Activated T-cell treated with anti-CD3 and anti-CD28 coated beads for 48 hours (primary cell): ENCODE results near the gene MGAT4C.
"Not testable (repeated sequence)": the region's sequence is repeated elsewhere in the genome, so short reads cannot be mapped to it uniquely, and the experiment has no call there.

Experiments used
- DNase-seq: peaks from one replicate; pipeline ENCODE4 v3.0.0-alpha.2; 2020; ENCODE audit warnings: low read depth

The MGAT4C gene

DNA sequence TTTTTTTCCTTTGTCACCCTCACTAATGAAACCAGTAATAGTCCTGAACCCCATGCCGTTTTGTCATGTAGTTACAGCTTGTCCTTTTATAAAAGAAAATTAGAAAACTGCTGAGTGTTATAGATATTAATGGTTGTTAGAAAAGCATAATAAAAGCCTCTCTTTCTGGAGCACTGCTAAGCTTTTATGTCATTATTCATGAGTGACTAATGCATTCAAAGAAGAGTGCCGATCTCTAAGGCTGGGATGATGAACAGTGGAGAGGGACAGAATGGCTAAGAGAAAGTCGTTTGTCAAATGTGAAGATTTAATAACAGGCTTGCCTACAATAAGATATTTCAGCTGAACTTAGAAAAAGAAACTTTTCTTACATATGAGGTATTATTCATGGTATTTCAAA lies 121.6 kb downstream of the MGAT4C start:
- no peak for DNase-seq

DNA sequence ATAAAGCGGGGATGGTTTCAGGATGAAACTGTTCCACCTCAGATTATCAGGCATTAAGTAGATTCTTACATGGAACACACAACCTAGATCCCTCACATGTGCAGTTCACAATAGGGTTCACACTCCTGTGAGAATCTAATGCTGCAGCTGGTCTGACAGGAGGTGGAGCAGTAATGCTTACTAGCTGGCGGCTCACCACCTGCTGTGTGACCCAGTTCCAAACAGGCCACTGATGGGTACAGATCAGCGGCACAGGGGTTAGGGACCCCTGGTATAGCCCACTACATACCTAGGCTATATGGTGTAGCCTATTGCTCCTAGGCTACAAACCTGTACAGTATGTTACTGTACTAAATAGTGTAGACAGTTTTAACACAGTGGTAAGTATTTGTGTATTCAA lies 129.3 kb downstream of the MGAT4C start:
- not testable (repeated sequence) for DNase-seq

DNA sequence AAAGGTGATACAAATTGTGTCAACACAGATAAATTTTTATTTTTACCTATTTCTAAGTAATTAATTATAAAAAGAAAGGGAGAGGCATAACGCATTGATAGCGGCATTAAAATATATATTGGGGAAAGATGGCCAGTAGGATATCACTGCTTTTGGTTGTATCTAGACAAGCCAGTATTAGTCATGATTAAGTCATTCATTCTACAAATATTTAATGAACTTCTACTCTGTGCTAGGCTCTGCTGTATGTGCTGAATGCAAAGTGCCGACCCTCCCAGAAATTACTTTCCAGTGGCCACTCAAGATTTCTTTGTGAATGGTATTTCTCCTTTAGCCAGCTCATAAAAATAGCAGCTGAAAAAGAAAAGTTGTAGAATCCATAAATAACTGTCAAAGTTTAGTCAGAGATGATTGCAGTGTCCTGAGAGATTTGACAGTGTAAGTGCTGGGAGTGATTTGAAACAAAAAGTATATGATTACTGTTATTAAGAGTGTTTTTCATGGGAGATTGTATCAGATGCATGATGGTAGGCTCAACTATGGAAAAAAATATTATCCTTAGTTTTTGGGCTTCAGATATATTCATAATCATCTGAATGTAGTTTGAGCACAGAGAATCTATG lies 133.2 kb downstream of the MGAT4C start:
- DNase-seq = no peak

DNA sequence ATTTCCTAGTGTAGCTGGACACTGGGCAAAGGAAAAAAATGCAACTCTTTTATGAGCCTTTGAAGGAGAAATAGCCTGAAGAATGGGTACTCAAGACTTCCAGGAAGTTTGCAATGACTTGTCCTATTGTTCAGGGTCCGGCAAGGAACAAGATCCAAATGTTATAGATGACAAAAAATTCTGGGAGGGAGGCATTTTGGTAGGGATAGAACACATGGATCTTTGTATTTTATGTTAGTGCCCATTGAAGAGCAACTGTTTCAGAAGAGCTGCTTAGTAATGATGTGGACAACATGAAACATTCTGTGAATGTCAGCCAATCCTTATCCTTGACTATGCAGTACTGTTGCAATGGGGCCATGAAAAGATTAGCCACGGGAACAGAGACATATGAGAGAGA lies 138.0 kb downstream of the MGAT4C start:
- no peak for DNase-seq

DNA sequence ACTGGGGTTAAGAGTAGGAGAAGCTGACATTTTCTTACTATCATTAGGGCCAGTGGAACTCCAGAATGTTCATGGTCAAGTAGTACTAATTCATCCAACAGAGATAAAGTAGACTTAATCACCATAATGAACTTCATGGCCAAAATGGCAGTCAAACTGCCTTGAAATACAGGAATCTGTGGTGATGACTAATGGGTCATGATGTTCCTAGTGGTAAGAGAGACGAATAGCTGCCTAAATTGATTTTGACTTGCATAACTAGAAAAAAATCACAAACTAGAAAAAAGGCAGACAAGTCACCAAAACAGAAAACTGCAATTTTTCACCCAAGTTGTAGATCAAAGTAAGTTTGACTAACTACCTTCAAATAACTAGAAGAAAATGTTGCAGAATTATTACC lies 138.5 kb downstream of the MGAT4C start:
- no peak for DNase-seq

DNA sequence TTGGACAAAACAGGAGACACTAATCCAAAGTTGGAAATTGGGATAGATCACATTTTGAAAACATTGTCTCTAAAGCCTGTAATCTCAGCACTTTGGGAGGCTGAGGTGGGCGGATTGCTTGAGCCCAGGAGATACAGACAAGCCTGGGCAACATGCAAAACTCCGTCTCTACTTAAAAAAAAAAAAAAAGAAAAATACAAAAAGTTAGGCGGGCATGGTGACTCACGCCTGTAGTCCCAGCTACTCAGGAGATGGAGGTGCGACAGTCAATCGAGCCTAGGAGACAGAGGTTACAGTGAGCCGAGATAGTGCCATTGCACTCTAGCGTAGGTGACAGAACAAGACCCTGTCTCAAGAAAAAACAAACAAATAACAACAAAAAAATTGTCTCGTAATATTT lies 152.1 kb downstream of the MGAT4C start:
- no peak for DNase-seq

DNA sequence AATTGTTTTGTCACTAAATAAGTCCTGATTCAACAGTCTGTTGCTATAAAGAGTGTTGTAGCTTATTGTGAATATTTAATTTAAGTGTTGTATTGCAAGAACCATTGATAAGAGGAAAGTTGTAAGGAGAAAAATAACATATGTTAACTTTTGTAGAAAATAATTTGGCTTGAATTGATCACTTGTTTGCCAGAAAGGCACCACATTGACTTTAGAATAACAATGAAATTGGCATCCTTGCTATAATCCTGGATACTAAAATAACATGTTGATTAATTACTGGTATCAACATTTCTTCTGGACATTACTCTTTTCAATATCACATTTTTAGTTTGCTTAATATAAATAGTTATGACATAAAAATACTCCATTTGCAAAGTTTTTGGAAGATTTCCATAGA lies 159.0 kb downstream of the MGAT4C start:
- DNase-seq = no peak

DNA sequence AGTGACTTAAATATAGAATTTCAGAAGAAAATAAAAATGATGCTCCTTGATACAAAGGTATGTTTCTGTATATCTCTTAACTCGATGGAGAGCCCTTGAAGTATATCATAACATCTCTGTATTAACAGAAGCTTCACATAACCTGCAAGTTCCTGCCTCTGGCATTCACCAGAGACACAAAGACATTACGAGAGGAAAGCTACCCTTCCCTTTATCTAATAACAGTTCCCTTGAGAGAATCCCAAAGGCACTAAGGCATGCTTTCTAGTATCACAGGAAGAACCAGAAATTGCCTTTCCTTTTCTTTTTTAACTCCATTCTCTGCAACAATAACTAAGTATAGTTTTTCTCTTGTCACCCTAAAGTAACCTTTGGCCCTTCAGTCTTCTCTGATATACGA lies 164.5 kb downstream of the MGAT4C start:
- no peak for DNase-seq

DNA sequence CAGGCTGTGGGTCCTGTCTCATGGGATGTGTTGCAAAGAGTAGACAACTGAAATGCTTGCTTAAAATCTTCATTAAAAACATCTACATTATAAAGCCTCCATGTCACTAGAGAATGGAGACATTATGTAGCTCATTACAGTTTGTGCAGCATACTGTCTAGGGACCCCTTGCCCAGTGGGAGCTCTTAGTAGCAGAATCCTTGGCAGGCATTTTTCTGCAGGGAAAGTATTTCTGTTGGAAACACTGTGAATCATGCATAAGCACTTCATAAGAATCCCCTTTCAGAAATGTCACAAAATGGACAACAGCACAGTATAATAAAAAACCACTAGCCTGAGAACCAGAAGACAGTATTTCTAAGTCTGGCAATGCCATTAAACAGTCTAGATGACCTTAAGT lies 174.3 kb downstream of the MGAT4C start:
- DNase-seq = no peak

DNA sequence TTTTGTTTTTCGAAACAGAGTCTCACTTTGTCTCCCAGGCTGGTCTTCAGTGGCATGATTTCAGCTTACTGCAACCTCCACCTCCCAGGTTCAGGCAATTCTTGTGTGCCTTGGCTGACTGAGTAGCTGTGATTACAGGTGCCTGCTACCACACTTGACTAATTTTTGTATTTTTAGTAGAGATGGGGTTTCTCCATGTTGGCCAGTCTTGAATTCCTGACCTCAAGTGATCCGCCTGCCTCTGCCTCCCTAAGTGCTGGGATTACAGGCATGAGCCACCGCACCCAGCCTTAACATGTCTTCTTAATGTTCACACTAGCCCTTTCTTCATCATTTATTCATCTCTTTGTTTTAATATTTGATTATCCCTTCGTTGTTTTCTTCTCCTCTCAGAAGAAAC lies 197.1 kb downstream of the MGAT4C start:
- DNase-seq = not testable (repeated sequence)

DNA sequence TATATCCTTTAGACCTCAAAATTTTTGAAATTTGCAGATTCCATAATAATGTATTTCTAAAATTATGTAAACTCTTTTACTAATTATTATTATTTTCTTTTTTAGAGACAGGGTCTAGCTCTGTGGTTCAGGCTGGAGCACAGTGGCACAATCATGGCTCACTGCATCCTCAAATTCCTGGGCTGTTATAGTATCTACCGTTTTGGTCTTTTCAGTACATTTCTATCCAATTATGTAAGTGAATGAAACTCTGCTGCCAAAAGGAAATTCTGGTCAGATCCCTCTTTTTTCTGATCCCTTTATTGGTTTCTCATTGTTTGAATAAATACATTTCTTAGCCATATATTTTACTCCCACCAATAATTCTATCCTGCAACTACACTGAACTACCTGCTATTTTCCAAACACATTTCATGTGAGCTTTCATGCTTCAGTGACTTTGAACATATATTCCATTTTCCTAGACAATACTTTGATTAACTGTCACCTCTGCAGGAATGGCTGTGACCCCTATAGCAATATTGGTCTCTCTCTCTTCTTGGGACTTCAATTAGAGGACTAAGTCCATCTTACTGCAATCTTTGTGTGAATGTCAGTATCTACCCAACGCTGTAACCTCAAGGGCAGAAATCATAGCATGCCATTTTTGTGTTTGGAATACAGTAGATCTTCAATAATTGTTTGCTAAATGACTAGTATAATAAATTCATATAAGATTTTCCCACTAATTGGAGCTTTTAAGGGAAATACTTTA lies 198.9 kb downstream of the MGAT4C start:
- no peak for DNase-seq

DNA sequence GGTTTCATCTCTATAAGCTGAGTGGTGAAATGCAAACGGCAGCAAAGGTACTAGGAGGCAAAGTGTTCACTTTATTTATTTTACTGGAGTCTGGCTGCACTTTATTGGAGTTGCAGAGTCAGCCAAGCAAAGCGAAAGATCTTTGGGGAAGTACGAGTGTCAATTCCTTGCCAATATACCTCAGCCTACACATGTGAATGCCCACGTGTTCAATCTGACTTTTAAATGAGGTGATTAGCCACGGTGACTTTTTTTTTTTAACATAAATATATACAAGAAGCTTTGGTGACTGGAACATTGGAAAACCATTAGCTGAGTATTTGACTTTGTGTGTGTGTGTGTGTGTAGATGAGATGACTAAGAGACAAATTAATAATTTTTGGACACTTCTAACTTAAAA lies 203.3 kb downstream of the MGAT4C start:
- no peak for DNase-seq

DNA sequence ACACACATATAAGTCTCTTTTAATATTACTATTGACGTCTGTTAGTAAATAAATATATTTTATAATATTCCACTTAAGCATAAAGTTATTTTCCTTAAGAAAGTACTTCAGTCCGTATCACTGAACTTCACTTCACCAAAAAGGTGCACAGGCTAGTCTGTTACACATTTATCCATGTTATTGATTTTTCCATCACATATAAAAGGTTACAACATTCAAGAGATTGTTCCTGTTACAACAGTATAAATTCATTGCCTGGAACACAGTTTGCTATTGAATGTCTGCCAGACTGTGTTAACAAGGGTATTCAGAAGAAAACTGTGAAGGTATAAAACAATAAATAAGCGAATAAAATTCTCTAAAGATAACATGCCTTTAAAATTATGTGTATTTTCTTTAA lies 206.2 kb downstream of the MGAT4C start:
- DNase-seq = no peak

DNA sequence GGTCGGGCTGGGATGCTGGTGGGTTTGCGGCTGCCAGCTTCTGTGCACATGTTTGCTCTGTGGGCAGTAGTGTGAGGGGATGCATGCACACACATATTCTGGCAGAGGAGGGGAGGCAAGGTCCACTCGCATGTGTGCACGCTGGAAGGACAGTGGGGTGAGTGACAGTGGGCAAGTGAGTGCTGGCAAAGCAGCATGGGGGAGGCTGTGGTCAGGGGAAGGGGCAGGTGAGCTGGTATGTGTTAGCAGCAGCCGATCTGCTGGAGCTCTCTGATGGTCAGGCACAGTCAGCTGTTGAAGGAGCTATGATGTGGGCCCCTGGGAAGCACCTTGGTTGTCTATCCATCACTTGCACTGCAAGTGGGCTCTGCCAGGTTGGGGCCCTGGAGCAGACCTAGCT lies 211.8 kb downstream of the MGAT4C start:
- no peak for DNase-seq

DNA sequence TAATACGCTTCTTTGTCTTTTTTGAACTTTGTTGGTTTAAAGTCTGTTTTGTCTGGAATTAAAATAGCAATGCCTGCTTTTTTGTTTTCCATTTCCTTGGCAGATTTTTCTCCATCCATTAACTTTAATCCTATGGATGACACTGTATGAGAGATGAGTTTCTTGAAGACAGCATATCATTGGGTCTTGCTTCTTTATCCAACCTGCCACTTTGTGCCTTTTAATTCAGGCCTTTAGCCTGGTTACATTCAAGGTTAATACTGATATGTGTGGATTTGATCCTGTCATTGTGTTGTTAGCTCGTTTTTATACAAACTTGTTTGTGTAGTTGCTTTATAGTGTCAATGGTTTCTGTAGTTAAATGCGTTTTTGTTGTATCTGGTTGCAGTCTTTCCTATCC lies 214.1 kb downstream of the MGAT4C start:
- DNase-seq = no peak

DNA sequence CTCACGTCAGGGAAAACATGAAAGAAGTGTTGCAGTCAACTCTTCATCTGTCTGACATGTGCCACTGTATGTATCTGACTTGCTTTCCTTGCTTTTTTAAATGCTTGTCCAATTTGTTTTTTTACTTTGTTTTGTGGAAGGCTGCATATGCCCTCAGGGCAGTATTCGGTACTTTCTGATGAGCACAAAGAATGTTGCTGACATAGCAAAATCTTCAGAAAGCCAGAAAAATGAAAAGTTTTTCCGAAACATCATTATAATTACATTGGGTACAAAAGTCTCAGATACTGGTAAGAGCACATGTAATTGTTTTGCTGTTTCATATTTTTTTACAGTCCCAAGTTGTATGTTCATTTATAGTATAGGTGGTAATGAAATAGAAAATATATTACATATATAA lies 237.8 kb downstream of the MGAT4C start:
- no peak for DNase-seq

DNA sequence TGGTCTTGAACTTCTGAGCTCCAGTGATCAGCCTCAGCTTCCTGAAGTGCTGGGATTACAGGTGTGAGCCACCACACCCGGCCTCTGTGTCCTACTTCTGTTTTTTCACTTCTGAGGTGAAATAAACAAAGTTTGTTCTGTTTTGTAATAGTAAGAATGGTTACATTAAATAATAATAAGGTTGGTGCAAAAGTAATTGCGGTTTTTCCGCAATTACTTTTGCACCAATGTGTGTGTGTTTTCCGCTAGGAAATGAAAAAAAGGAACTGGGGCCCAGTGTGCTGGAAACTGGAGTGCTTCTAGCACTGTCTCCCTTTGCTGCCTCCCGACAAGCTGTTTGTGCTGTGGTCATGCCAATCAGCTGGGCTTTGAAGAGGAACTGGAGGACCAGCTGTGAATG lies 241.2 kb downstream of the MGAT4C start:
- no peak for DNase-seq

DNA sequence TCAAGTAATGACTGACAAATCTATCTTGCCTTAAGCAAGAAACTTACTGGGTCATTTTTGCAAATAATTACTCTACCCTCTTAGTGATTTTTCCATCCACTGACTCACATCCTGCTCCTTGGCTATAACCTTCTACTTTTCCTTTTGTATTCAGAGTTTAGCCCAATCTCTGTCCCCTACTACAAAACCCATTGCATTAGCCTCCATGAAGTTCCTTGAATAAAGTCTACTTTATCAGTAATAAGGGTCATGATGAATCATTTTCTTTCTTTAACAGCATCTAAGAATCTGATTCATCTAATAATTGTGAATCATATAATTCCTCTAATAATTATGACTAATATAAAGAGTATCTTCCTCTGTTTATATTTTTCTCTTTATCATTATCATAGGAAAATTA lies 249.5 kb downstream of the MGAT4C start:
- DNase-seq = no peak

DNA sequence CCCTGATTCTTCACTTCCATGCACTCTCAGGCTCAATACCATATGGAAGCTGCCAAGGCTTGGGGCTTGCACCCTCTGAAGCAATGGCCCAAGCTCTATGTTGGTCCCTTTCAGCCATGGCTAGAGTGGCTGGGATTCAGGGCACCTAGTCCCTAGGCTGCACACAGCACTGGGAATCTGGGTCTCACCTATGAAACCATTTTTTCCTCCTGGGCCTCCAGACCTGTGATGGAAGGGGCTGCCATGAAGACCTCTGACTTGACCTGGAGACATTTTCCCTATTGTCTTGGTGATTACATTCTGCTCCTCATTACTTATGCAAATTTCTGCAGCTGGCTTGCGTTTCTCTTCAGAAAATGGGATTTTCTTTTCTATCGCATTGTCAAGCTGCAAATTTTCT lies 258.1 kb downstream of the MGAT4C start:
- DNase-seq = no peak

DNA sequence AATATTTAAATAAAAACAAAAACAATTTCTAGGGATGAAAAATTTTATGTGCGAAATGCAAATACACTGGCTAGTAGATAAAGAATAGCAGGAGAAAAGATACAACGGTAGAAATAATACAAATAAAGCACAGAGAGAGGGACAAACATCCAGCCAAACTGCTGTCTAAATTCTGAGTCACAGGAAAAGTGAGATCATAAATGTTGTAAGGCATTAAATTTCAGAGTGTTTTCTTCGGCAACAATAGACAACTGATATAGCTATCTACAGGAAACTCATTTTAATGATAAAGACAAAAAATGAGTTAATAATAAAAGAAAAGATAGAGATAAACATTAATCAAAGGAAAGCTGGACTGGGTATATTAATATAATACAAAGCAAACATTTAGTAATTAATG lies 259.9 kb downstream of the MGAT4C start:
- no peak for DNase-seq

DNA sequence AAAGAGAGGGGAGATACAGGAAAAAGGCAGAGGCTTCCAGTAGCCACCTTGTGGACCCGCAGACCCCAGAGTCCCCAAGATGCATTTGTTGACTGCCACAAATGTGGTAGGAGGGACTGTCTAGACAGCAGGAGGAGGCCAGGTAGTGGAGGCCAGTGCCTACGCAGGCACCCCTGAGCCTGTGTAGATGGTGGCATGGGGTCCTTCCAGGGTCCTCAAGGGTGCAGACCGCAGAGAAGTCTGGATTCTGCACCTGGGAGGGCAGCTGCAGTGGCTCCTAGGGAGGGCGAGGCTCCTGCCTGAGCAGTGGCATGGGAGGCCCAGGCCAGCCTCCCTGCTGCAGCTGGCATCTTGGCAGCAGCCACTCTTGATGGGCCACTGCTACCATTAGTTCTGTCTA lies 262.4 kb downstream of the MGAT4C start:
- no peak for DNase-seq

DNA sequence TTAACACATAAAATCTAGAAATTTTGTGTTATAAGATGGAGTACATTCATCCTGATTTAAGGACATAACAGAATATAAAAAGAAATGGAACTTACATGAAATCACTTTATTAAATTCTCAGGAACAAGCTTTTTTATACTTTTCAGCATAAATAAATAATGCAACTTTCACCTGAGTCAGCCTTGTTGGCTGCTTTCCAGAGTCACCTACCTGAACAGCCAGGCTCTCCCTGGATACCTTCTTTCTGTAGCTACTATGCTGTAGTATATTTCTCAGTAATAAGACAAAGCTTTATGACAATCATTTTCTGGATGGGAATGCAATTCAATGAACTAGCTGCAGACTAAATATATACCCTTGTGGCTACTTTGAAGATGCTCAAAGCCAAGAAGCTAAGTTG lies 270.2 kb downstream of the MGAT4C start:
- no peak for DNase-seq

DNA sequence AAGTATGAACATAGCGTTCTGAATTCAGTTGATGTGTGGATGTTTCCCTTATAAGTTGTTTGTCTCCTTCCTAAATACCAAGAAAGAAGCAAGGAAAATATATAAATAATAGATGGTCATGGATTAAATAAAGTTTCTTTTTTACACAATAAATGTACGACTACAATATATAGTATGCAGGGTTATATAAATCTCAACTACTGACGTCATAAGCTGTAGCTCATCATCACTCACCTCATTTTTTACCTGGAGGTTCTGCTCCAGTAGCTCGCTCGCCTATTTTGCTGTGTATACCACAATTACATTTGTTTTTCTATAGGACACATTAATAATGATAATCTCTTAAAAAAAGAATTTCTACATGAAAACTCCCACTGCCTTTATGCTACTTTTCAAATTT lies 272.6 kb downstream of the MGAT4C start:
- no peak for DNase-seq

DNA sequence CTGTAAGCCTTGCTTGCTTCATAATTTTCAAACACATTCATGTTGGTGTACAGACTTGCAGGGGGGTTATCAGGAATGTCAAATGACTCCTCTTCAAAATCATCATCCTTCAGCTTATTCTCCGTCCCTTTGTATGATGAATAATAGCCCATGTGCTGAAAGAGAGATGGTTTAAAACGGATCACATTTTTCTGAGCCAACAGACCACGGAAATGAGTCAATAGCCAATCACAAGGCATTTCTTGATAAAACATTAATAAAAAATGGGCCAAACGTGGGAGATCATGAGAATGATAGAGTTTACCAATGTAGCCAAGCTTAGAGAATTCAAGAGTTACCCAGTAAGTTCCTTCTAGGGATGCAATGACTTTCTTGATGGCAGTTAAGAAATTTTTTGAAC lies 276.6 kb downstream of the MGAT4C start:
- DNase-seq = no peak
